Glomerular endothelial cell (primary cell): ENCODE results near the gene SLAIN1. TPM values are rescaled to one million over a fixed set of nuclear protein-coding genes. Genes with fewer than 3 reads are reported as not detected.
"Not testable (repeated sequence)": the region's sequence is repeated elsewhere in the genome, so short reads cannot be mapped to it uniquely, and the experiment has no call there.

Source experiments
- DNase-seq: peaks from one replicate; pipeline ENCODE4 v3.0.0-alpha.2; 2011; ENCODE audit warnings: low read depth, low spot score; ENCODE audit errors: extremely low read depth
- total RNA-seq: library from RNA; depleted of rRNA; stranded (reverse); fragments of >200 nt; gene quantifications from 2 replicates; pipeline ENCODE4 v1.2.3, GENCODE V29; 2015

The SLAIN1 gene
- 3.4 and 3.8 TPM in 2 replicates for total RNA-seq

- DNase-seq: no peak
Measured at GRCh38 chr13:77697217-77698103, at the start of gene SLAIN1. TSS of gene SLAIN1 (plus strand) at chr13:77697687. CDS start at chr13:77697914, 227 bp downstream.

DNA sequence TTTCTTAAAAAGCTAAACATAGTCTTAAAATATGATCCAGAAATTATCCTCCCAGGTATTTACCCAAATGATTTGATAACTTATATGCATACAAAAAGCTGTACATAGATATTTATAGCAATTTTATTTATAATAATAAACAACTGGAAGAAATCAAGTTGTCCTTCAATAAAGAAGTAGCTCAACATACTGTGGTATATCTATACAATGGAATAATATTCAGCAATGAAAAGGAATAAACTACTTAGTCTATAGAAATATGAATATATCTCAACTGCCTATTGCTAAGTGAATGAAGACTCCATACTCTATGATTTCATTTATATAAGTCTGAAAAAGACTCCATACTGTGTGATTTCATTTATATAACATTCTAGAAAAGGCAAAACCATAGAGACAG lies 47.1 kb upstream of the SLAIN1 start:
- DNase-seq: no peak

DNA sequence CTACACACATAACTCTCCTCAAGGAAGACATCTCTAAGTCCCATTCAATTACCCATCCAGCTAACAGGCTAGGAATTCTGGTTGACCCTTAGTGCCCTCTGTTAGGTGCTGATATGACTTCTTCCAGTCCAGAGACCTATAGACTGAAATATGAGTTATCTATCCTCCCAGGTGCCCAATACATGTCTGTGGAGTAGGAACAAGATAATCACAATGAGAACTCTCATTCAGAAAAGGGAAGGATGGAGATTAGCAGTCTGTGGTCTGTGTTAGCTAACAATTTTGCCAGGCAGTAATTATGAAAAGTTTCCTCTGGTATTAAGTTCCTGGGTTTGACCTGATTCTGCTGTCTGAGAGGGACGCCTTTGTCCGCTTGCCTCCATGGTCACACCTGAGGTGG lies 44.2 kb upstream of the SLAIN1 start:
- DNase-seq: no peak

DNA sequence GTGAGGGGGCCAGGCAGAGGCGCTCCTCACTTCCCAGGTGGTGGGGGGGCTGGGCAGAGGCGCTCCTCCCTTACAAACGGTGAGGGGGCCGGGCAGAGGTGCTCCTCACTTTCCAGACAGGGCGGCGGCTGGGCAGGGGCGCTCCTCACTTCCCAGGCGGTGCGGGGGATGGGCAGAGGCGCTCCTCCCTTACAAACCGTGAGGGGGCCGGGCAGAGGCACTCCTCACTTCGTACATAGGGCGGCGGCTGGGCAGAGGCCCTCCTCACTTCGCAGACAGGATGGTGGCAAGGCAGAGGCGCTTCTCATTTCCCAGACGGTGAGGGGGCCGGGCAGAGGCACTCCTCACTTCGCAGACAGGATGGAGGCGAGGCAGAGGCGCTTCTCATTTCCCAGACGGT lies 37.5 kb upstream of the SLAIN1 start:
- not testable (repeated sequence) for DNase-seq

DNA sequence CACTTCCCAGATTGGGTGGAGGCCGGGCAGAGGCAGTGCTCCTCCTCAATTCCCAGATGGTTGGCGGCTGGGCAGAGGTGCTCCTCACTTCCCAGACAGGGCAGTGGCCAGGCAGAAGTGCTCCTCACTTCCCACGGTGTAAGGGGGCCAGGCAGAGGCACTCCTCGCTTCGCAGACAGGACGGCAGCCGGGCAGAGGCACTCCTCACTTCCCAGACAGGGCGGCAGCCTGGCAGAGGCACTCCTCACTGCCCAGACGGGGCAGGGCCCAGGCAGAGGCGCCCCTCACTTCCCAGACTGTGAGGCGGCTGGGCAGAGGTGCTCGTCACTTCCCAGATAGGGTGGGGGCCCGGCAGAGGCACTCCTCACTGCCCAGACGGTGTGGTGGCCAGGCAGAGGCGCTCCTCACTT lies 36.6 kb upstream of the SLAIN1 start:
- no peak for DNase-seq

DNA sequence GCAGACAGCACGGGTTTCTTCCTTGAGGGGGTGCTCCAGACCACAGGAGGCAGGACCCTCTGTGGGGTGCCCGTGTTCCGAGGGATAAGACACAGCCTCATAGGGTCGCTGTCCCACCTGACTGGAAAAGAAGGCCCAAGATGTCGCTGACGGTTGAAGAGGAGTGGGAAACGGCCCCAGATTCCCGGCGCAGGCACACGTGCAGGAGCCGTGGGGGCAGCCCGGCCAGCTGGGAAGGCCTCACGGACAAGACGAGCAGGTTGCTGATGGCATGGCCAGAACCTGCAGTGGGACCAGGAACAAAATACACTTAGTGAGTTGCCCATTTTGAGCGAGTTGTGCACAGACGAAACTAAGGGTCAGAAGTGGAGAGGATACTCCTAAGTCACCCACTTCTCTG lies 35.2 kb upstream of the SLAIN1 start:
- DNase-seq: not testable (repeated sequence)

DNA sequence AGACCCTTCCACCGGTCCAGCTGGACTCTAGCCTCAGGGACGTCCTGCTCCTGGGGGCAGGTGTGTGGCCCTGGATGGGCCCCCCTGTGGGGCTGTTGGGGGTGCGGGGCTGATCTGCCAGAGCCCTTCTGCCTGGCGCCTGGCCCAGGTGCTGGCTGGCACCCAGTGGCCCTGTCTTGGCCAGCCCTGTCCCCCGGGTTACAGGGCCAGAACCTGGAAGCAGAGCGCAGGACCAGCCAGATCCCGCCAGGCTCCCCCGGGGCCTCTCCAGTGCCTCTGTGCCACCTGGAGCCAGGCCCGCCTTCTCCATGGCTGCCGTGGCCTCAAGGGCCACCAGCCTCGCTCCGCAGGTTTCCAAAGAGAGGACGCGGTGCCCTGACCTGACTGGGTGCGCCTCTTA lies 34.7 kb upstream of the SLAIN1 start:
- DNase-seq: not testable (repeated sequence)

GRCh38 chr13:77674852-77675251 lies 22.6 kb upstream of the SLAIN1 start:
- DNase-seq: no peak

DNA sequence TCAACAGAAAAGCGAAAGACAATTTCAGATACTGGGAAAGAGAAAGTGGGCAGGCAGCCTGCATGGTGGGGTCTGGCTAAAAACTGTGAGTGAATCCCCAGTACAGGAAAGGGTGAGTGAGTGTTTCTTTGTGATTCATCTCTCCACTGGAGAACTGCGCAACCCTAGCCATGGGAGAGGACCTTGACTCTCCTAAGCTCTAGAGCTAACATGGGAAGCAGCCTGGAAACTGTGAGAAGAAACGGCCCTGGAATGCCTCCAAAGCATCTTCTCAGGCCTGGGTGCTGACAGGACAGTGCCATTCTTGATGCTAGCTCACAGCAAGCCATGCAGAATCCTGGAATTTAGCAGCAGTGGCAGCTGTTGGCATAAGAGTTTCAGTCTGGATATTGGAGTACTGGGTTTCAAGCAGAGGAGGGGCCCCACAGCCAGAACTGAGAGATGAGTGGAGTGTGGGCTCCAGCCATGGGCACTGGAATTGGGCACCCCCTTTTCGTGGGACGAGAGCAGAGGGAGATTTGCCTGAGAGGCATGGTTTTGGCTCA lies 18.7 kb upstream of the SLAIN1 start:
- no peak for DNase-seq

GRCh38 chr13:77687799-77688198 lies 9.7 kb upstream of the SLAIN1 start:
- DNase-seq: no peak

GRCh38 chr13:77691871-77692270 lies 5.6 kb upstream of the SLAIN1 start:
- DNase-seq: no peak

DNA sequence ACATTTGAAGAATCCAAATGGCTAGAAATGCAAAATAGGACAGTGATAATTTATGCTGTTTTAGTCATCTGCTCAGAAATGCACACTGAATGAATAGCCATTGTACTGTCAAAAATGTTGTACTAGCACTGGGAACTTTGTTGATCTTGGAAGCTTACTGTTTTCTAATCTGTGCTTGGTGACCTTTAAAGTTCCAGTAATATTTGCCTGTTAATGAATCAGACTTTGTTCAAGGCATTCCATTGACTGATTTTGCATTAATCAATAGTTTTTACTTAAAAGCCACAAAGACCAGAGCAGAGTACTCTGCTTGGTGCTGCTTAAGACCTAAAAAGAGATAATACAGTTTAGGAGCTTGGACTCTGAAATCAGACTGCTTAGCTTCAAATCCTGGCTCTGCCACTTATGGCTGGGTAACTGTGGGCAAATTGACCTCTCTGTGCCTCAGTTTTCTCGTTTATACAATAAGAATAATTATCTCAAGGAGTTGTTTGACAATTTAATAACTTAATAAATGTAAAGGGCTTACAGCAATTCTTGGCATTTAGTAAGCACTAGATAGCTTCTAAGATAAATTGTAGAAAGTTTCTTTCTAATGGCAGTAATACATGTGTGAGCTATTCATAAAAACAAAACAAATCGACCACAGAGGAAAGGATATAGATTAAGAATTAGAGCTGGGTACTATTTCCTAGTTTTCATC lies 4.6 kb upstream of the SLAIN1 start:
- DNase-seq: no peak

DNA sequence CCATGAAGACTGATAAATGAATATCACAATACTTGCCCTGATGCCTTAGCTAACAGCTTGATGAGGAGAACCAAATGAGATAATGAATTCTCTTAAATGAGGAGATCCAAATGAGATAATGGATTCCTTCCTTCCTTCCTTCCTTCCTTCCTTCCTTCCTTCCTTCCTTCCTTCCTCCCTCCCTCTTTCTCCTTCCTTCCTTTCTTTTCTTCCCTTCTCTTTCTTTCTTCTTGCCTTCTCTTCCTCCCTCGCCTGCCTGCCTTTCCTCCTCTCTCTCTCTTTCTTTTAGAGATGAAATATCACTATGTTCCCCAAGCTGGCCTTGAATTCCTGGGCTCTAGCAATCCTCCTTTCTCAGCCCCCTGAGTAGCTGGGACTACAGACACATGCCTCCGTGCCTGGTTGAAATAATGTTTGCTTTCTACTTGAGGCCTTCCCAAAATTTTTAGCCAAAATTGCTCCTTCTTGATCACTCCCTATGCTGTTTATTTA lies 4.0 kb upstream of the SLAIN1 start:
- no peak for DNase-seq

DNA sequence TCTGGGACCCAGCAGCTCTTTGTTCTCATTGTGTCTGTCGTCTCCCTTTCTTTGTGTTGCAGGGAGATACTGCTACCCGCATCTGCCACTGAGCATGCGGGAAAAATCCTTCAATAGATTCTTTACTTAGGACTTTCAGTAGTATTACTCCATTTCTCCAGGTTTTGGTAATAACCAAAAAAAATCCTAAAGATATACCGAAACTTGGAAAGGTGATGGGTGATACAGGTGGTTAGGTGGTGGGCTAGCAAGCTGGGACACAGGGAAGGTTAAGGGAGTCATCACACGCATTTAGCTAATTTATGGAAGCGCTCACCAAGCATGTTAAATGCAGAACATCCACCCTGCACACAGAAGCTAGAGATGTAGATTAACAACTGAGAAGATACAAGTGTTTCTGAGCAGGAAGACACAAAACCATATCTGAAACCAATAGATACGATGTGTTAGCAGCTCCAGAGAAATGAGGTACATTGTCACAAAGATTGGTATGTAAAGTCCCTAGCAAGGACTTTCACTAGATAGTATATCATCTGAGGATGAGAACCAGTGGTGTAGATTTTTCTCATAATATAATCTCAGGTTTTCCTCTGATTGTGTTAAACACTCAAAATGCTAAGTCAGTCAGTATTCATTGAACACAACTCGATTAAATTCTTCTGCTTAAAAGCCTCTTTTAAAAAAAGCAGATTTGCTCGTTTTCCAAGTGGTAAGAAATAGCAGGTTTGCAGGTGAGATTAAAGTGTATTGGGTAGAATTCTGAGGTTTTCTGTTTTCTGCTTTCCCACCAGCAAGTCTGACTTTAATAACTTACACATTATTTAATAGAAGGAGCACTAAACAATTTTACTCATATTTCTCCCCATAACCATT lies 1.2 kb upstream of the SLAIN1 start:
- no peak for DNase-seq

- DNase-seq: no peak
Measured at GRCh38 chr13:77696879-77697216, 639 bp upstream of the SLAIN1 start.

GRCh38 chr13:77698201-77699058 lies 943 bp downstream of the SLAIN1 start:
- no peak for DNase-seq

DNA sequence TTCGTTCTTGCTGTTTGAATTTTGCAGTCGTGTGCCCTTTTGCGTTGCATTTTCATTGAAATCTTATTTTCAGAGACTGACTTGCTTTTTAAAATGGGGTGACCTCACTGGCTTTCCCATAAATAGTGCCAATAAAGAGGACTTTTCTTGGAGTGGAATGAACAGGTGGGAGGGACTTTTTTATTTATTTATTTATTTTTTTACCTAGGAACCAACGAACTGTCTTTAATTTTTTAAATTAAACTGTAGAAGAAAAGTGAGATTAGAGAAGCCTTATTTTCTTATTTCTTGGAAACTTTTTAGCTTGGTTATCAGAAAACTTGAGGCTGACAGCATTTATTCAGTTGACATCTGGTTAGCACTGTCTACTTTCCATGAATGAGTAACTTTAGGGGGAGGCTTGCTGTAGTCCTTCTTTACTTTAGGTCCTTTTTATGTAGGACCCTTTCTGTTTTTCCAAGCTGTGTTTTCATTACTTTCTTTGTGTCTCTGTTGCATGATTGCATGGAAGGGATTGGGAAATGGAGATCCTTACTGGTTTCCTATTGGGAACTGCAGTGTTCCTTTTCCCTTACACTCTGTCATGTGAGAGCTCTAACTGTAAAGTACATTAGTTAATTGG lies 1.7 kb downstream of the SLAIN1 start:
- no peak for DNase-seq

DNA sequence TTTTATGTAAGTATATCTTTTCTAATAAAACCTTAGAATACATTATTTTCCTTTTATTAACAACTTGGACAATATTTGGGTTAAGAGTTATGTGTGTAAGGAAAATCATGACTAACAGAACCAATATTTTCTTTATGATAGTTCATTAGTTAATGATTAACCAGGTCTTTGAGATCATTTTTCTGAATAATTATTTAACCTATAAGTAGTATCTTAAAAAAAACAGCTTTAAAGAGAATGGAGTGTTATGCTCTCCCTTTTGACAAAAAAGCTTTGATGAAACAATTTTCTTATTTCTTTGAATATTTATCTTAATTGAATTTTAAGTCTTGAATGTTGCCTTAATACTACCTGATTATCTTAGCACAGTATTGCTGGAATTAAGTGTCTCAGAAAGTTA lies 3.8 kb downstream of the SLAIN1 start:
- DNase-seq: no peak

- DNase-seq: no peak
Measured at GRCh38 chr13:77702366-77702765, 4.9 kb downstream of the SLAIN1 start.
